Measurements from ENCODE around the gene MAST4. TPM values are rescaled to one million over a fixed set of nuclear protein-coding genes. Genes with fewer than 3 reads are reported as not detected.

MAST4 gene
- total RNA-seq (2014; rRNA removed; shearing (Covaris generic)), result 0.69 and 1.5 TPM in 2 replicates
- 0.19 and 0.38 TPM in 2 replicates for polyA plus RNA-seq (2014; cell fraction: nucleus; rRNA removed)

- peak; percentile 75 for DNase-seq (ENCODE audit: extremely low read depth, low read depth)
Measured at GRCh38 chr5:66595756-66596635, at the start of gene MAST4. Gene MAST4 (plus strand): TSS chr5:66596393. CDS start chr5:66596656, 263 bp downstream.

DNA sequence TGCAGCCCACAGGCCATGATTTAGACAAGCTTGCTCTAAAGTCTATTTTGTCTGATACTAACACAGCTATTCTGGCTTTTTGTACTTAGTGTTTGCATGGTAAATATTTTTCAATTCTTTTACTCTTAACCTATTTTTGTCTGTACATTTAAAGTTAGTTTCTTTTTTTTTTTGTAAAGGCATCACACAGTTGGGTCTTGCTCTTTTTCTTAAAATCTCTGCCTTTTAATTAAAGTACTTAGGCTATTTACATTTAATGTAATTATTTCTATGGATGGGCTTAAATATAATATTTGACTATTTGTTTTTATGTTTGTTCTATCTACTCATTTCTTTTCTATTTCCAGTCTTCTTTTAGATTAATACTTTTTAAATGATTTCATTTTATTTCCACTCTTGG lies 49.7 kb upstream of the MAST4 start:
- no peak for DNase-seq (ENCODE audit: extremely low read depth, low read depth)

GRCh38 chr5:66551338-66551737 lies 44.9 kb upstream of the MAST4 start:
- no peak for DNase-seq (ENCODE audit: extremely low read depth, low read depth)

- DNase-seq (ENCODE audit: extremely low read depth, low read depth), result no peak
Measured at GRCh38 chr5:66551945-66552344, 44.2 kb upstream of the MAST4 start.

DNA sequence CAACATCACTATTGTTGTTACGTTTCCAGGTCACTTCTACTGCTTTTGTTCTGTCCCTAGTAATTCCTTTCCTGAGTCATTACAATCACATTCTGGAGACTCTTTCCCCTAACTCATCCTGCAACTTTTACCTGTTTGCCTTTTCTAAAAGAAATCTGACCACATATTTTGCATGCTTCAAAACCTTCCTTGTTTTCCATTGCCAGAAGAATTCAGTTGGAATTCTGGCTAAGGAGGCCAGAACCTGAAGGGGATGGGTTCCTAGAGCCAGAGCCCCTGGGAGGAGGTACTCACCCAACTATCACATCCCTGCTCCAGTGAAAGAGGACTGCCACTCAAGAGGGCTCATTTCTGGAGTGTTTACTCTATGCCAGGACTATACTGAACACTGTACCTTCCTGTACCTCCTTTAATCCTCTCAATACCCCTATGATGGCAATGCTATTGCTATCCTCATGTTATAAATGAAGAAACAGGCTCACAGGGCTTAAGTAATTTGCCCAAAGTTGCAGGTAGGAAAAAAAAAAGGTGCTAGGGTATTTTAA lies 42.8 kb upstream of the MAST4 start:
- no peak for DNase-seq (ENCODE audit: extremely low read depth, low read depth)

GRCh38 chr5:66553916-66554575 lies 42.1 kb upstream of the MAST4 start:
- no peak for DNase-seq (ENCODE audit: extremely low read depth, low read depth)

- DNase-seq (ENCODE audit: extremely low read depth, low read depth), result no peak
Measured at GRCh38 chr5:66554884-66555283, 41.3 kb upstream of the MAST4 start.

- DNase-seq (ENCODE audit: extremely low read depth, low read depth), result no peak
Measured at GRCh38 chr5:66558560-66558959, 37.6 kb upstream of the MAST4 start.

DNA sequence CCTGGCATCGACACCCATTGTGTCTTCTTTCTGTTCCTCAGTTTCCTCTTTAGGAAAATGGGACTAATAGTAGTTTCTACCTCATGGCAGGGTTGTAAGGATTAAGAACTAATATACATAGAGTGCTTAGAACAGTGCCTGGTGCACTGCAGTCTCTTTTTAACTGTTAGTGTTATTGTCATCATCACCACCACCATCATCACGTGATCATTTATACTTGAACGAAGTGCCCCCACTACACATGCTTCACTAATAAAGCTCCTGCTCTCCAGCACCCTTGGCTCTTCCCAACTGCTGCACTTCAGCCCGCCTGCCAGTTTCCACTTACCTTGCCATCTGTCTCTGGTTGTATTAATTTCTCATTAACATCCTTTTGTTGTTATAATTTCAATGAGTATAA lies 35.8 kb upstream of the MAST4 start:
- no peak for DNase-seq (ENCODE audit: extremely low read depth, low read depth)

- no peak for DNase-seq (ENCODE audit: extremely low read depth, low read depth)
Measured at GRCh38 chr5:66561256-66561990, 34.8 kb upstream of the MAST4 start.

- no peak for DNase-seq (ENCODE audit: extremely low read depth, low read depth)
Measured at GRCh38 chr5:66565878-66566277, 30.3 kb upstream of the MAST4 start.

GRCh38 chr5:66567474-66567873 lies 28.7 kb upstream of the MAST4 start:
- DNase-seq (ENCODE audit: extremely low read depth, low read depth), result no peak

DNA sequence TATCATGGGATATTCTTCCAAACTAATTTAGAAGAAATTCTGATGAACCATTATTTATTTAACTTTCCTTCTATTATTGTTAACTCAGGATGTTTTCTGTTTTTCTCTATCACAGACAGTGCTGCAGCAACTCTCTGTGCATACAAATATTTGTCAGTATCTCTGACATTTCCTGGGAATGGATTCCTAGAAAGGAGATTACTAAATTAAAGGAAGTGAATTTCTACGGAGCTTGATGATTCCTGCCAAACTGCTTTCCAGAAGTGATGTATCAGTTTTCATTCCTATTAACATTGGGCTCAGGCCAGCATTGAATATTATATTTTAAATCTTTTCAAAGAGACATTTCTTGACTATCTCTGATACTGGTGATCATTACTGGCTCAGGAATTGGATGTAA lies 26.0 kb upstream of the MAST4 start:
- no peak for DNase-seq (ENCODE audit: extremely low read depth, low read depth)

DNA sequence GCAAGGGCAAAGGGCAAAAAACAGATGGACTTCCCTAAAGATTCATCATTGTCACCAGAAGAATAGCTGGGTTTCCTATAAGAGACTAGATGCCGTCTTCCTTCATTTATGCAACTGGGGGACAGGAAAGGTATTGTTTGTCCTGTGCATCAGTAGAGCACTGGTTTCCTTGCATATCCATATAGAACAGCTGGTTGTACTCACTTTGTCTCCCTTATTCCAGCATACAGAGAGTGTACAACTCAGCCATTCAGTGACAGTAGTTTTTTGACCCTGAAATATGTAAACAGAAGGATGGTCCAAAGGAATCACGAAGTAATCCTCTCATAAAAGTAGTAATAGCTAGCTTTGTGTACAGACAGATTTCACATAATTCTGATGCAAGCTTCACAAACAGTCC lies 22.5 kb upstream of the MAST4 start:
- no peak for DNase-seq (ENCODE audit: extremely low read depth, low read depth)

GRCh38 chr5:66582499-66583165 lies 13.6 kb upstream of the MAST4 start:
- DNase-seq (ENCODE audit: extremely low read depth, low read depth), result no peak

- no peak for DNase-seq (ENCODE audit: extremely low read depth, low read depth)
Measured at GRCh38 chr5:66585291-66585690, 10.9 kb upstream of the MAST4 start.

DNA sequence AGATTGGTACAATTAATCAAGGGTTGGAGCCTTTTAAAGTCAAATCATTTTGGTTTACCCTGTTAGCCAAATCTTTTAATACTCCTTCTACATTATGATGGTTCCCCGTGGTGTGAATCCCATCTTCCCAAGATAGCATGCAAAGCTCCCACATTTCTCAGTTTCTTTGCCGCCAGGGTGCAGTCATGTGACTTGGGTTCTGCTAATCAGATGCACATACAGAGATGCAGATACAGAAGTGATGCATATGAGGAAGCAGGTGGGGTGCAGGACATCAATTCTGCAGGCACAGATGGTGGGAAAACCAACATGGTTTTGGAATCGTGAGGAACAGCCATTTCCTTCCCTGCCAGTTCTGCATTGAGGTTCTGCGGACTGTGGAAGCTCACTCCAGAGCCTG lies 8.4 kb upstream of the MAST4 start:
- no peak for DNase-seq (ENCODE audit: extremely low read depth, low read depth)

GRCh38 chr5:66596636-66597182 lies 516 bp downstream of the MAST4 start:
- no peak for DNase-seq (ENCODE audit: extremely low read depth, low read depth)

DNA sequence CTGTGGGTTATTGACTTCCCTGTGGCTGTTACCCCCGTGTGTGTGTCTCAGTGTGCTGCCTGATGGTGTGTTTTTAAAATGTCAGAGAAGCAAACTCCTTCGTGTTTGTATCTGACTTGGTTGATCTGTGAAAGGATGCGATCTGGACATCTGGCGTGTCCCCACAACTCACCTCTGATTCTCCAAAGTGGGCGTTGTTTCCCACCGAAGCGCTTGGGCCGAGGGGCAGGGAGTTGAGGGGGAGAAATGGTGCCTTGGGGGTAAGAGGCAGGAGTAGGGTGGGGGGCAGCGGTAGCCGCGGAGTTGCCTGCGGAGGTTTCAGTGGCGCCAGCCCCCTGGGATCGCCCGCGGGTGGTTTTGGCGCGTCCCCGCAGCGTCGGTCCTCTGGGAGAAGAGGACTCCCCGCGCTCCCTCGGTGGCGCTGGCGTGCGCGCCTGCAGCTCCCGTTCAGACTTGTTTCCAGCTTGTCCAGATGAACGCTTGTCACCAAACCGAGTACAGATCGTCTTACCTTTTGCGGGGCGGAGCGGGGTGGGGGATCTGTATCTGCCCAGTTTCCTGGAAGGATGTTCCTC lies 1.1 kb downstream of the MAST4 start:
- no peak for DNase-seq (ENCODE audit: extremely low read depth, low read depth)

GRCh38 chr5:66602621-66603020 lies 6.4 kb downstream of the MAST4 start:
- DNase-seq (ENCODE audit: extremely low read depth, low read depth), result no peak
